A549 (cell line): ENCODE data around the gene PAPPA. TPM values are rescaled to one million over a fixed set of nuclear protein-coding genes. Genes with fewer than 3 reads are reported as not detected.

Experiments
- ATAC-seq, 2 experiments: fragments of 200-7000 bp in 1 of 2; fragments of >200 bp in 1 of 2; cut with Nextera tagmentation in 1 of 2; cut with Tn5 transposase in 1 of 2; 3 replicates each; pipeline versions ENCODE4 v1.8.0 to v1.9.1; 2018 to 2020; ENCODE audit warnings: mild to moderate bottlenecking in 1 of 2, moderate library complexity in 1 of 2
- CTCF ChIA-PET: fragments of 300-600 bp; sonication (Branson Sonifier 250); formaldehyde crosslinking; extraction: SDS; loops from one replicate; lab custom pipeline; 2021; ENCODE audit warnings: antibody characterized with exemption, inconsistent platforms; lab: Yijun Ruan, JAX
- POLR2A ChIA-PET: fragments of 350-600 bp; formaldehyde crosslinking; extraction: SDS; loops from one replicate; lab custom pipeline; 2021; ENCODE audit warnings: antibody characterized with exemption, inconsistent platforms; lab: Yijun Ruan, JAX
- DNase-seq, 2 experiments: peaks; one replicate each; pipeline versions ENCODE4 v3.0.0 to v3.0.0-alpha.2; 2011 to 2016; ENCODE audit warnings: low read depth in 1 of 2, low spot score in 1 of 2
- FAIRE-seq: peaks from 2 replicates; lab custom pipeline; 2011; peaks lifted over from hg19 to GRCh38; lab: Jason Lieb, UNC
- H3K27ac ChIP-seq, 2 experiments: fragments of >200 bp; sonication (Bioruptor Twin); formaldehyde crosslinking; 3 replicates each; pipeline ENCODE4 v1.5.1; 2016 to 2017
- H3K4me1 ChIP-seq: fragments of >200 bp; sonication (Bioruptor Twin); formaldehyde crosslinking; 3 replicates; pipeline ENCODE4 v1.6.1; 2016
- H3K4me2 ChIP-seq: fragments of >200 bp; sonication (Bioruptor Twin); formaldehyde crosslinking; 3 replicates; pipeline ENCODE4 v1.6.1; 2016
- H3K4me3 ChIP-seq: fragments of >200 bp; sonication (Bioruptor Twin); formaldehyde crosslinking; 3 replicates; pipeline ENCODE4 v1.5.1; 2016
- H3K9me3 ChIP-seq: fragments of >200 bp; sonication (Bioruptor Twin); formaldehyde crosslinking; 3 replicates; pipeline ENCODE4 v1.6.1; 2016
- CBX2 ChIP-seq: fragments of 200-600 bp; sonication (generic); IDR thresholded peaks from 2 replicates; pipeline ENCODE4 v1.6.1; 2016; ENCODE audit warnings: low read depth, mild to moderate bottlenecking, borderline replicate concordance
- CHD4 ChIP-seq: fragments of 200-600 bp; sonication (generic); IDR thresholded peaks from 2 replicates; pipeline ENCODE4 v1.6.1; 2016; ENCODE audit warnings: antibody characterized with exemption, mild to moderate bottlenecking, borderline replicate concordance
- EP300 ChIP-seq, 2 experiments: fragments of >200 bp; sonication (Bioruptor Twin); formaldehyde crosslinking; IDR thresholded peaks; 2 replicates in 1 of 2; 3 replicates in 1 of 2; pipeline ENCODE4 v1.6.1; 2016 to 2017
- FOXS1 ChIP-seq: fragments of 250-450 bp; sonication (Bioruptor Pico); IDR thresholded peaks from 2 replicates; pipeline ENCODE4 v1.5.0; 2020; ENCODE audit warnings: mild to moderate bottlenecking, moderate library complexity
- HDAC2 ChIP-seq: fragments of 200-600 bp; sonication (generic); IDR thresholded peaks from 2 replicates; pipeline ENCODE4 v1.6.1; 2016
- JUN ChIP-seq, 2 experiments: fragments of >200 bp; sonication (Bioruptor Twin); formaldehyde crosslinking; IDR thresholded peaks; 2 replicates in 1 of 2; 3 replicates in 1 of 2; pipeline ENCODE4 v1.6.1; 2016 to 2017
- MAFK ChIP-seq: fragments of 450-650 bp; IDR thresholded peaks from 2 replicates; pipeline ENCODE4 v1.6.1; 2014; ENCODE audit not compliant: partially characterized antibody
- NFE2L2 ChIP-seq: fragments of 150-350 bp; conservative IDR thresholded peaks from 2 replicates; pipeline ENCODE4 v1.6.1; 2014; ENCODE audit warnings: low read length
- POLR2AphosphoS2 ChIP-seq: conservative IDR thresholded peaks from 2 replicates; pipeline ENCODE4 v1.6.1; 2012; ENCODE audit warnings: low read length, improper control_type of control experiment, inconsistent platforms
- RARB ChIP-seq: fragments of 250-450 bp; sonication (Bioruptor Pico); IDR thresholded peaks from 2 replicates; pipeline ENCODE4 v1.8.0; 2021; ENCODE audit warnings: mild to moderate bottlenecking, moderate library complexity
- RCOR1 ChIP-seq: fragments of 150-350 bp; IDR thresholded peaks from 2 replicates; pipeline ENCODE4 v1.6.1; 2014; ENCODE audit warnings: antibody characterized with exemption, low read length, low read depth
- REST ChIP-seq: fragments of 200-600 bp; sonication (generic); IDR thresholded peaks from 2 replicates; pipeline ENCODE4 v1.6.1; 2016; ENCODE audit warnings: antibody characterized with exemption, mild to moderate bottlenecking, moderate library complexity
- RFX5 ChIP-seq: fragments of 450-650 bp; IDR thresholded peaks from 2 replicates; pipeline ENCODE4 v1.7.1; 2014; ENCODE audit warnings: antibody characterized with exemption, mild to moderate bottlenecking, moderate library complexity
- RNF2 ChIP-seq: fragments of 200-600 bp; sonication (generic); IDR thresholded peaks from 2 replicates; pipeline ENCODE4 v1.6.1; 2016; ENCODE audit warnings: low read depth, mild to moderate bottlenecking, antibody characterized with exemption, moderate library complexity, borderline replicate concordance
- SMC3 ChIP-seq: fragments of >200 bp; sonication (Bioruptor Twin); formaldehyde crosslinking; IDR thresholded peaks from 3 replicates; pipeline ENCODE4 v1.6.1; 2018; ENCODE audit warnings: inconsistent platforms
- SREBF2 ChIP-seq: fragments of 450-650 bp; IDR thresholded peaks from 2 replicates; pipeline ENCODE4 v1.6.1; 2014; ENCODE audit warnings: mild to moderate bottlenecking, moderate library complexity
- WGBS: methylation state at CpG from one replicate; pipeline ENCODE4 v1.1.6; 2017; ENCODE audit errors: missing lambda C conversion rate; 5-methylcytosine and 5-hydroxymethylcytosine counted together
- polyA plus RNA-seq, 4 experiments: library from polyadenylated mRNA; depleted of rRNA in 3 of 4; stranded (reverse); fragments of >200 nt; fragmentation: RNase III in 1 of 4; extraction: RNeasy Plus Mini Kit Qiagen cat#74134 plus additional on column Dnase treatment in 1 of 4; gene quantifications; 2 replicates in 3 of 4; 3 replicates in 1 of 4; pipeline ENCODE4 v1.2.3, GENCODE V29; 2011 to 2017
- TF ChIP-seq, protein P1 (sequence below): fragments of >200 bp; sonication (Bioruptor Twin); formaldehyde crosslinking; IDR thresholded peaks from 3 replicates; pipeline ENCODE4 v1.6.1; 2016
- TF ChIP-seq, protein P2 (sequence below): fragments of 250-450 bp; sonication (Bioruptor Pico); IDR thresholded peaks from 2 replicates; pipeline ENCODE4 v1.5.0; 2021; ENCODE audit warnings: mild to moderate bottlenecking, moderate library complexity, borderline replicate concordance

PAPPA gene
- polyA plus RNA-seq, 2 of the 4 experiments (the other 2 are of a cell fraction), result 40.0 to 127 TPM

DNA sequence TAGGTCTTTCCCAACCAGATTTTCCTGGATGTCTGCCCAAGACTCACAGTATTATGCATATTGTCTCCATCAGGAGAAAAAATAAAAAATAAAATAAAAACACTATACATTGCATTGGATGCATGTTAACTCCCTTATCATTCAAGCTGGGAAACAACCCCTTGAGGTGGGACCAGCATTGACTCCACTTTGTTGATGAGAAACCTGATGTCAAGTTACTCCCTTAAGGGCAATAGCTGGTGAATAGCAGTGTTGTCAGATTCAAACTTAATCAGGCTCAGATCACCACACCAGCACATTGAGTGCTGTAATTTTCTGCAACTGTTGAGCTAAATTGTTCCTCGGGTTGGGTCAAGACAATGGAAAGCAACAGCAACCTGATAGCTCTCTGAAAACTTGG, 269.6 kb downstream of the PAPPA start:
- DNase-seq, result no peak
- H3K4me2 ChIP-seq, result no peak overlapping the region
- H3K27ac ChIP-seq, result no peak overlapping the region
- H3K9me3 ChIP-seq, result no peaks in the 10 kb centered on the region
- H3K4me1 ChIP-seq, result no peaks in the 10 kb centered on the region
- POLR2A ChIA-PET, result no interaction called here
- H3K4me3 ChIP-seq, result no peak overlapping the region
- CTCF ChIA-PET, result interaction anchor here (0.7 to 2.0 kb wide), 7 partner anchors 9 to 832 kb away, joined by 3 to 10 read pairs (median 3); no protein-coding TSS in a partner anchor
- no peak for ATAC-seq
- FAIRE-seq, result no peak
- TF ChIP-seq JUN (IDR thresholded peaks at IDR 0.05) (no peak), RARB (CRISPR knock-in tag) (no peak), FOXS1 (CRISPR knock-in tag) (no peak), REST (no peak), EP300 (IDR thresholded peaks at IDR 0.05) (no peak), HDAC2 (no peak), RFX5 (no peak)
- TF ChIP-seq, protein P1, sequence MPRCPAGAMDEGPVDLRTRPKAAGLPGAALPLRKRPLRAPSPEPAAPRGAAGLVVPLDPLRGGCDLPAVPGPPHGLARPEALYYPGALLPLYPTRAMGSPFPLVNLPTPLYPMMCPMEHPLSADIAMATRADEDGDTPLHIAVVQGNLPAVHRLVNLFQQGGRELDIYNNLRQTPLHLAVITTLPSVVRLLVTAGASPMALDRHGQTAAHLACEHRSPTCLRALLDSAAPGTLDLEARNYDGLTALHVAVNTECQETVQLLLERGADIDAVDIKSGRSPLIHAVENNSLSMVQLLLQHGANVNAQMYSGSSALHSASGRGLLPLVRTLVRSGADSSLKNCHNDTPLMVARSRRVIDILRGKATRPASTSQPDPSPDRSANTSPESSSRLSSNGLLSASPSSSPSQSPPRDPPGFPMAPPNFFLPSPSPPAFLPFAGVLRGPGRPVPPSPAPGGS, result no peak
- 40% methylated on average over 1 of the region's 1 CpG for WGBS

DNA sequence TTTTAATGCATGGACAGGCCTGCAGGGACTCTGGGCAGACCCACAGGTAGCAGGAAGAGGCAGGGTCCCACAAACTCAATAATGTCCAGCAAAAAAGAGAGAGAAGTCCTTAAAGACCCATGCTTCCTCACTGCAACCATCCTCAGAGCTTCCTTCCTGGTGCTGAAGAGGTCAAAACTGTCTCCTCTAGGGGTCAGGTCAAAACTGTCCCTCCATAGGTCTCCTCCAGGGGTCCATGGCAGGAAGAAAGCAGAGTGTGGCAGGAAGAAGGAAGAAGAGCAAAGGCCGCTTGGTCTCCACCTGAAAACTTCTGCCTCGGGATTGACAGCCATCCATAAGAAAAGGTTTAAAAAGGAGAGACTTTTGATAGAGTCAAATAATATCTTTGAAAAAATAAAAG, 271.7 kb downstream of the PAPPA start:
- no peak for ATAC-seq
- WGBS, result 42% methylated on average over 2 of the region's 2 CpGs
- POLR2A ChIA-PET, result no interaction called here

DNA sequence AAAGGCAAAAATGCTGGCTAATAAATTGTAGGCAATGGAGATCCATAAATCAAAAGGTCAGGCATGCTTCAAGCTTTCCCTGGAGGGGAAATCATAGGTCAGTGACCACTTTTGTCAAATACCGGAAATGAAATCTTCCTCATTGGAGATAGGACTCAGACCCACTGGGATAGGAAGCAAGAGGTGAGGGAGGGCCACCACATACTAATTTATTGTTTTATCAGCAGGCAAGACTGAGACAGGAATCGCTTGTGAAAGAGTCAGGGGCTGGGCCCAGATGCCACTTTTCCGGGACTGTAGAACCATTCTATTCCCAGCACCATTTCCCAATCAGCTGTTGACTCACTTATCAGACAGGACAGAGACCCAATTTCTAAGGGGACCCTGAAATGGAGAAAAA, 277.3 kb downstream of the PAPPA start:
- H3K27ac ChIP-seq, result no peak overlapping the region
- no peaks in the 10 kb centered on the region for H3K4me1 ChIP-seq
- TF ChIP-seq SMC3, result no peak
- TF ChIP-seq NFE2L2, result no peak
- no peak for TF ChIP-seq EP300 (IDR thresholded peaks at IDR 0.05)
- no peak for TF ChIP-seq RCOR1
- TF ChIP-seq POLR2AphosphoS2, result no peak
- no peak for TF ChIP-seq CHD4
- no peak for TF ChIP-seq CBX2
- TF ChIP-seq MAFK, result no peak
- TF ChIP-seq, protein P2, sequence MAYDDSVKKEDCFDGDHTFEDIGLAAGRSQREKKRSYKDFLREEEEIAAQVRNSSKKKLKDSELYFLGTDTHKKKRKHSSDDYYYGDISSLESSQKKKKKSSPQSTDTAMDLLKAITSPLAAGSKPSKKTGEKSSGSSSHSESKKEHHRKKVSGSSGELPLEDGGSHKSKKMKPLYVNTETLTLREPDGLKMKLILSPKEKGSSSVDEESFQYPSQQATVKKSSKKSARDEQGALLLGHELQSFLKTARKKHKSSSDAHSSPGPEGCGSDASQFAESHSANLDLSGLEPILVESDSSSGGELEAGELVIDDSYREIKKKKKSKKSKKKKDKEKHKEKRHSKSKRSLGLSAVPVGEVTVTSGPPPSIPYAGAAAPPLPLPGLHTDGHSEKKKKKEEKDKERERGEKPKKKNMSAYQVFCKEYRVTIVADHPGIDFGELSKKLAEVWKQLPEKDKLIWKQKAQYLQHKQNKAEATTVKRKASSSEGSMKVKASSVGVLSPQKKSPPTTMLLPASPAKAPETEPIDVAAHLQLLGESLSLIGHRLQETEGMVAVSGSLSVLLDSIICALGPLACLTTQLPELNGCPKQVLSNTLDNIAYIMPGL (CRISPR knock-in tag), result no peak
- FAIRE-seq (no peak), ATAC-seq (no peak), DNase-seq (no peak)
- H3K9me3 ChIP-seq, result no peaks in the 10 kb centered on the region
- CTCF ChIA-PET, result interaction anchor here (0.9 to 1.7 kb wide), 4 partner anchors 7 to 231 kb away, joined by 3 to 10 read pairs (median 4); no protein-coding TSS in a partner anchor
- no peak overlapping the region for H3K4me3 ChIP-seq
- no peak overlapping the region for H3K4me2 ChIP-seq
- POLR2A ChIA-PET, result no interaction called here
- WGBS, result 89% methylated on average over 3 of the region's 3 CpGs

More for the DNA sequence above, 271.7 kb downstream of the PAPPA start:
- FAIRE-seq, result no peak
- no peak for DNase-seq
- Histone ChIP-seq H3K4me3 (no peak overlapping the region), H3K27ac (no peak overlapping the region), H3K4me2 (no peak overlapping the region), H3K9me3 (no peaks in the 10 kb centered on the region), H3K4me1 (no peaks in the 10 kb centered on the region)
- CTCF ChIA-PET, result no interaction called here
- TF ChIP-seq RNF2 (no peak), SREBF2 (no peak), RCOR1 (no peak)
